Right atrium auricular region (tissue), 2 donors: Measurements from ENCODE around the gene SYT2. TPM values are rescaled to one million over a fixed set of nuclear protein-coding genes. Genes with fewer than 3 reads are reported as not detected.

ENCODE experiments used
- DNase-seq: peaks from one replicate; pipeline ENCODE4 v3.0.0-alpha.2; 2019; ENCODE audit warnings: low spot score
- H3K27ac ChIP-seq, 2 donors: fragments of 200-600 bp; sonication (generic); 1 replicate in 1 of 2; 2 replicates in 1 of 2; pipeline ENCODE4 v1.5.1; 2016 to 2019
- H3K27me3 ChIP-seq, 2 donors: fragments of 200-600 bp; sonication (generic); one replicate each; pipeline versions ENCODE4 v1.5.1 to v1.6.0; 2017 to 2019
- H3K36me3 ChIP-seq: fragments of 200-600 bp; sonication (generic); one replicate; pipeline ENCODE4 v1.5.1; 2016
- H3K4me1 ChIP-seq, 2 donors: fragments of 200-600 bp; sonication (generic); one replicate each; pipeline versions ENCODE4 v1.5.1 to v1.6.0; 2017 to 2019
- H3K4me3 ChIP-seq, 2 donors: fragments of 200-600 bp; sonication (generic); 1 replicate in 1 of 2; 2 replicates in 1 of 2; pipeline ENCODE4 v1.5.1; 2017 to 2019; ENCODE audit warnings: mild to moderate bottlenecking in 1 of 2, moderate library complexity in 1 of 2
- H3K9me3 ChIP-seq, 2 donors: fragments of 200-600 bp; sonication (generic); one replicate each; pipeline ENCODE4 v1.5.1; 2019
- CTCF ChIP-seq, 2 donors: fragments of 200-600 bp; sonication (generic); IDR thresholded peaks; one replicate each; pipeline ENCODE4 v1.5.1; 2019; ENCODE audit warnings: antibody characterized with exemption in 2 of 2
- total RNA-seq, 2 donors: library from RNA; depleted of rRNA; stranded (reverse); fragments of >200 nt; gene quantifications; one replicate each; pipeline ENCODE4 v1.1.0, GENCODE V29; 2016

Gene SYT2
- total RNA-seq, 2 donors from 2014 or later: not detected

DNA sequence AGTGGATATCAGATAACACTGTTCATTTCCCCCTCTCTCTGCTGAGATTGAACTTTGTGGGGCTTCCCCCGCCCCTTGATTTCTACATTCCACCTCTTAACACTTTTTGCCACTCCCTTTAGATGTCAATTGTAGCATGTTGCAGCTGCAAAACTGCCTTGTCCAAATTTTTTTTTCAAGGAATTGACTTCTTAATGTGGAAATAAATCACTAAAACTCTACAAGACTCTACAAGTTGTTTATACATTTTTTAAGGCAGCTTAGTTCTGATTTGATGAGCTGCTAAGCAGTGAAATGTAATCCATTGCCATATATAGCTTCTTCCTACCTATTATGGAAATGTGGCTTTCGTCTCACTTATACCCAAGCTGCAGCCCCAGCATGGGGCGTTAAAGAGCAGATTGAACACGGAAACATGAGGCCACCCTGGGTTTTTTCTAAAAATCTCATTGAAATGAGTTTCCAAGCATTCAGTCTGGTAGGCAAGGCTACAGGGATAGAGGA, 132.2 kb downstream of the SYT2 start:
- no peak for DNase-seq
- H3K27me3 ChIP-seq: no peaks in the 10 kb centered on the region
- TF ChIP-seq CTCF (IDR thresholded peaks at IDR 0.05): no peak
- no peak overlapping the region for H3K4me3 ChIP-seq
- no peaks in the 10 kb centered on the region for H3K9me3 ChIP-seq
- H3K36me3 ChIP-seq: peaks cover 54% of the 10 kb centered on the region
- H3K27ac ChIP-seq: peak overlapping the region; percentile 42 to 68
- H3K4me1 ChIP-seq: peaks cover 0 to 54% of the 10 kb centered on the region in 2 donors

- peaks cover 0 to 54% of the 10 kb centered on the region in 2 donors for H3K4me1 ChIP-seq
- H3K36me3 ChIP-seq: peaks cover 56% of the 10 kb centered on the region
- no peak for TF ChIP-seq CTCF (IDR thresholded peaks at IDR 0.05)
- H3K27ac ChIP-seq: peak overlapping the region in 1 of 2 donors; percentile 68
- no peaks in the 10 kb centered on the region for H3K9me3 ChIP-seq
- no peak overlapping the region for H3K4me3 ChIP-seq
- DNase-seq: no peak
- no peaks in the 10 kb centered on the region for H3K27me3 ChIP-seq
Observed at GRCh38 chr1:202577381-202577780, 132.9 kb downstream of the SYT2 start.

DNA sequence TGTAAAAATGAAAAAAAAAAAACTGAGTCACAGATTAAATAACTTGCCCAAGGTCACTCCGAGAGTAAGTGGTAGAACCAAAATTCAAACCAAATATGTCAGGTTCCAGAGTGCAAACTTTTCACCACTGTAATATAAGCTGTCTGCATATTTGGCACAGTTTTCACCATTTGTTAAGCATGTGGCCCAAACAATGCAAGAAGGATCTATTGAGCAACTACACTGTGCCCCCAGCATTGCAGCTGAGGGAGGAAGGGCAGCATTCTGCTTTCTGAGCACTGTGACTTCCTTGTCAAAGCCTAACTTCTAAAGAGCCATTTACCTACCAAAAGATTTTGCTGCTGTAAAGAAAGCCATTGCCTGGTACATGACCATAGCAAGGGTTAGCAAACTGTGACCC, 133.4 kb downstream of the SYT2 start:
- Histone ChIP-seq H3K36me3 (peaks cover 56% of the 10 kb centered on the region), H3K4me3 (no peak overlapping the region), H3K4me1 (peaks cover 0 to 54% of the 10 kb centered on the region in 2 donors), H3K9me3 (no peaks in the 10 kb centered on the region), H3K27ac (peak overlapping the region; percentile 32 to 68), H3K27me3 (no peaks in the 10 kb centered on the region)
- no peak for DNase-seq
- TF ChIP-seq CTCF (IDR thresholded peaks at IDR 0.05): no peak

DNA sequence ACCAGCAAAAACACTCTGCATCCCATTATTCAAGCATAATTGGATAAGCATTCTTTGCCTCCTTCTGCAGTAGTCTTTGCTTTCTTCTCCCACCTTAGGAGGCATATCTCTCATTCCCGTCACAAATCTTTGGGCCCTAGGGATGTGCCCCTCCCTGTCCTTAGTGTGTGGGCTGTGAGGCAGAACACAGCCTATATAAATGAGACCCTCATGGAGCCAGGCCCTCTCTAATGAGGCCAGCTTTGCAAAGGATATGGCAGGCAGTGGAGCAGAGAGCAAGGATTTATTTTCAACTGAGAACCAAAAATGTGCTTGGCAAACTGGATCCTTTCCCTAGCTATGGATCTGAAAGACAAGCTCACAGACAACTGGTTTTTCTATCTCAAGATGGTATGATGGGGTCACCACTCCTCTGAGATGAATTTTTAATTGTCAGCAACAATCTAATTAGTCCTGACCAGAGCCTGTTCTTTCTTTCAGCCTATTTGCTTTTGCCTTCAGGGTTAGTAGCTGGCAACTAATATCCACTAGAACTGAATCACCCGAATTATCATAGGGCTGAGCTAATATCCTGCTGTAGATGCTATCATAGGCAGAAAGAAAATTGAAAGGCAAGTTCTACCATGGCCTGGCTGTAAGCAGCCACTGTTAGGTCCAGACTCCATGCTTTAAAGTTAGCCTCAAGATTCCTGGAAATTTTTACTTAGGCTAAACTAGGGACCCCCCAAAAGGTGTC, 134.2 kb downstream of the SYT2 start:
- peaks cover 54% of the 10 kb centered on the region for H3K36me3 ChIP-seq
- DNase-seq: no peak
- H3K27ac ChIP-seq: peak overlapping the region; percentile 32 to 68
- H3K4me1 ChIP-seq: peaks cover 0 to 54% of the 10 kb centered on the region in 2 donors
- no peak for TF ChIP-seq CTCF (IDR thresholded peaks at IDR 0.05)
- no peaks in the 10 kb centered on the region for H3K9me3 ChIP-seq
- H3K4me3 ChIP-seq: no peak overlapping the region
- no peaks in the 10 kb centered on the region for H3K27me3 ChIP-seq

DNA sequence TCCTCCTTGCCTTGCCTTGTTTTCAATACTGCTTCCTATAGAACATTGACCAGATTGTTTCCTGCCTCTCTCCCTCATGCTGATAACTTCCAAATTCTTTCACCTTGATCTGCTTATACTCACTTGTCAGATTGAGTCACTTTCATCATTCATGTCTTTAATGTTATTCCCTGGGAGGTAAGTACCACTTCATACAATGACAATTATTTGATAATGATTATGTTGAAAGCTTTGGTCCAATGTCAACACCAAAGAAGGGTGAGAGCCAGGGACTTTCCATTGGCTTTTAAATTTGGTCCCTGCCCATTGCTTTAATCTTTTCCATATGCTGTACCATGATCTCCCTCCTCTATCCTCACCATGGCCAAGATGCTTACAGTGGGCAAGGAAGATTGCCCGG, 137.4 kb downstream of the SYT2 start:
- Histone ChIP-seq H3K27ac (no peak overlapping the region), H3K27me3 (no peaks in the 10 kb centered on the region), H3K4me1 (peaks cover 0 to 45% of the 10 kb centered on the region in 2 donors), H3K4me3 (no peak overlapping the region), H3K36me3 (peaks cover 76% of the 10 kb centered on the region), H3K9me3 (no peaks in the 10 kb centered on the region)
- TF ChIP-seq CTCF (IDR thresholded peaks at IDR 0.05): no peak
- DNase-seq: no peak
